GM10266 (cell line): ENCODE measurements around the gene SNTG2.

Source experiments
- DNase-seq: peaks from one replicate; pipeline ENCODE4 v3.0.0; 2012; ENCODE audit errors: extremely low spot score
- CTCF ChIP-seq: IDR thresholded peaks from 2 replicates; pipeline ENCODE4 v1.5.1; 2012; ENCODE audit warnings: mild to moderate bottlenecking, low read depth; ENCODE audit not compliant: control insufficient read depth, insufficient read depth; ENCODE audit errors: missing control alignments

The SNTG2 gene

GRCh38 chr2:1186421-1186820, 235.8 kb downstream of the SNTG2 start:
- no peak for DNase-seq
- TF ChIP-seq CTCF = no peak

GRCh38 chr2:1187189-1187588, 236.5 kb downstream of the SNTG2 start:
- no peak for TF ChIP-seq CTCF
- DNase-seq = no peak

DNA sequence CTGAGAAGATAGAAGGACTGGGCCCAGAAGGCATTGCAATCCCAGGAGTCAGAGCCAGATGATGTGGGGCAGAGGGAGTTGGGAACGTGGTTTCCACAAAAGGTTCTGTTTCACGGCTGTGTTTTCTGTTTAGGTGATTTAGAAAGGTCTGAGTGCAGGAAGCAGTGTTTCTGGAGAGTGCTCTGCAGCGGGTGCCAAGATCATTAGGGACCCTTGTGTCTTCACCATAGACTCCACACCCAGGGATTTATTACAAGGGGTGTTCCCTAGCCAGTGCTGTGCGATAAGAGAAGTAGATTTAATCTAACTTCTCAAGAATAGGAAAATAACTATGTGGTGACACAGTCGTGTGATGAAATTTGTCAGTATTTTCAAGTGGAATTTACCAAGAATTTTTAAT, 241.5 kb downstream of the SNTG2 start:
- no peak for DNase-seq

GRCh38 chr2:1193801-1194200, 243.2 kb downstream of the SNTG2 start:
- TF ChIP-seq CTCF = no peak
- no peak for DNase-seq

More for the DNA sequence above, 241.5 kb downstream of the SNTG2 start:
- no peak for TF ChIP-seq CTCF

DNA sequence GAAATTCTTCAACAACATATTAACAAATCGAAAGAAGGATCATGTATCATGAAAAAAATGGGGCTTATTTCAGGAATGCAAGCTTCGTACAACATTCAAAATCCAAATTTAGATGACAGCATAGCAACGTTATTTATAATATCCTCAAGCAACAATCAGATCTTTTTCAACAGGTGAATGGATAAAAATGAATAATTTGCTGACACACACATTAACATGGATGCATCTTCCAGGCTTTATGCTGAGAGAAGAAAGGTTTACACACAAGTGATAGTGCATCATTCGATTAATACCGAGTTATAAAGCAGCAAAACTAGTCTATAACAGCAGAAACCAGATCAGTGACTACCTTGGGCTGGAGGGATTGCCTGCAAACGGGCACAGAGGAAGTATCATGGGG, 253.1 kb downstream of the SNTG2 start:
- no peak for DNase-seq
- TF ChIP-seq CTCF = no peak

GRCh38 chr2:1205853-1206252, 255.2 kb downstream of the SNTG2 start:
- TF ChIP-seq CTCF = no peak
- DNase-seq = no peak

DNA sequence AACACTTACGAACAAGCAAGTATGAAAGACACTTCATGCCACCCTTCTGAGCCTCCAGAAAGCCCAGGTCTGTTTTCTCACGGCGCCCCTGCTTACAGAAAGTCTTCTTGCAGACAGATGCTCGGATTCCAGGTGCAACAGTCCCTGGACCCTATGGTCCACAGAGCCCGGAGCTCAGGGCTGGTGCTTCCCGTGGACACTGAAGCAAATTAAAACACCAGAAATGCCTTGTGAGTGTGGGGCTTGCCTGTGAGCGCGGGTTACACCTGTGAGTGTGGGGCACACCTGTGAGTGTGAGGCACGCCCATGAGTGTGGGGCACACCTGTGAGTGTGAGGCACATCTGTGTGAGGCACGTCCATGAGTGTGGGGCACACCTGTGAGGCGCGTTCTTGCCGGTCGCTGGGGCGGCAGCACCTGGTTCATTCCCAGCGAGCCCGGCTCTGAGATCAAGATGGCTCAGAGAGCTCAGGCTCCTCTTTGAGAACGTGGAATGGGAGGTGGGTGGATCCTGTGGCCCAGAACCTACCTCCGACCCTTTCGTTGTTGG, 257.4 kb downstream of the SNTG2 start:
- TF ChIP-seq CTCF = no peak
- DNase-seq = no peak

DNA sequence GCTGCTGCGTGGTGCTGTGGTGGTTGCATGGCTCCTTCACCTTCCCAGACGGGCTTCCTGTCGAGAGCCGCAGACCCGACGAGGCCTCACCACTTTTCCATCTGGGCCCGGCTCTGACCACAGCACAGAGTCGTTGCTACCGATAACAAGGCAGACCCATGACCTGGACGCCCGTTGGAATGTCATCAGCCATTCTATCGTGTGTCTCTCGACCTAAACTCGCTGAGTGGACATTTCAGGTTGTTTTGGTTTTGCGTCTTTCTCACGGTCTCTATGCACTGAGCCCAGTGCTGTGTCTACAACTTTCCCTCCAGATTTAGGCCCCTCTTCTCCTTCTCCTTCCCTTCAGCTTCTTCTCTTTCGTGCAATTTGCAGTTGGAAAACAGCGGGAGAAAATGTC, 257.9 kb downstream of the SNTG2 start:
- no peak for TF ChIP-seq CTCF
- no peak for DNase-seq
